Measurements from ENCODE around the gene CD40LG.

Gene CD40LG

GRCh38 chrX:136647677-136648360 is at the start of gene CD40LG:
Gene CD40LG (plus strand): TSS chrX:136648158. CDS start chrX:136648249, 91 bp downstream.
- no peak for DNase-seq

- DNase-seq, result no peak
Measured at GRCh38 chrX:136598631-136599030, 49.3 kb upstream of the CD40LG start.

GRCh38 chrX:136600059-136600458 is 47.9 kb upstream of the CD40LG start:
- DNase-seq, result no peak

GRCh38 chrX:136607236-136607635 is 40.7 kb upstream of the CD40LG start:
- DNase-seq, result no peak

- DNase-seq, result no peak
Measured at GRCh38 chrX:136608295-136608933, 39.5 kb upstream of the CD40LG start.

GRCh38 chrX:136616987-136617685 is 30.8 kb upstream of the CD40LG start:
- no peak for DNase-seq

GRCh38 chrX:136619899-136620505 is 28.0 kb upstream of the CD40LG start:
- DNase-seq, result no peak

- no peak for DNase-seq
Measured at GRCh38 chrX:136620780-136621179, 27.2 kb upstream of the CD40LG start.

- no peak for DNase-seq
Measured at GRCh38 chrX:136622568-136622967, 25.4 kb upstream of the CD40LG start.

GRCh38 chrX:136623396-136623795 is 24.6 kb upstream of the CD40LG start:
- no peak for DNase-seq

GRCh38 chrX:136625246-136625645 is 22.7 kb upstream of the CD40LG start:
- no peak for DNase-seq

- no peak for DNase-seq
Measured at GRCh38 chrX:136626237-136626636, 21.7 kb upstream of the CD40LG start.

GRCh38 chrX:136626891-136627290 is 21.1 kb upstream of the CD40LG start:
- no peak for DNase-seq

GRCh38 chrX:136627409-136627808 is 20.5 kb upstream of the CD40LG start:
- DNase-seq, result no peak

- no peak for DNase-seq
Measured at GRCh38 chrX:136629084-136629750, 18.7 kb upstream of the CD40LG start.

- DNase-seq, result no peak
Measured at GRCh38 chrX:136630881-136631280, 17.1 kb upstream of the CD40LG start.

GRCh38 chrX:136635235-136635634 is 12.7 kb upstream of the CD40LG start:
- DNase-seq, result no peak

GRCh38 chrX:136636121-136636520 is 11.8 kb upstream of the CD40LG start:
- no peak for DNase-seq

- no peak for DNase-seq
Measured at GRCh38 chrX:136639506-136640176, 8.3 kb upstream of the CD40LG start.

- no peak for DNase-seq
Measured at GRCh38 chrX:136643243-136643642, 4.7 kb upstream of the CD40LG start.

GRCh38 chrX:136646602-136647239 is 1.2 kb upstream of the CD40LG start:
- no peak for DNase-seq

GRCh38 chrX:136650811-136651210 is 2.9 kb downstream of the CD40LG start:
- no peak for DNase-seq

Measured in NCI-H146 (cell line).